T-helper 17 cell (primary cell): Measurements from ENCODE around the gene PABPC4L. TPM values are rescaled to one million over a fixed set of nuclear protein-coding genes. Genes with fewer than 3 reads are reported as not detected.

Source experiments
- ATAC-seq: fragments of 150-1000 bp; cut with Tn5 transposase; 2 replicates; pipeline ENCODE4 v1.10.0; 2021; ENCODE audit warnings: mild to moderate bottlenecking, moderate library complexity
- DNase-seq, 3 donors: peaks; one replicate each; pipeline versions ENCODE4 v3.0.0 to v3.0.0-alpha.2; 2020 to 2021
- H3K9me3 ChIP-seq: one replicate; pipeline ENCODE4 v1.7.0; 2013; ENCODE audit warnings: low read length, mild to moderate bottlenecking; ENCODE audit not compliant: control insufficient read depth, poor library complexity, severe bottlenecking
- H3K27ac Mint-ChIP-seq: one replicate; pipeline ENCODE4 v1.8.0; 2022; ENCODE audit warnings: mild to moderate bottlenecking, moderate library complexity, mixed read lengths
- H3K27me3 Mint-ChIP-seq: one replicate; pipeline ENCODE4 v1.8.0; 2022; ENCODE audit warnings: mixed read lengths
- H3K36me3 Mint-ChIP-seq: one replicate; pipeline ENCODE4 v1.8.0; 2022; ENCODE audit warnings: low read depth, mixed read lengths
- H3K4me1 Mint-ChIP-seq: one replicate; pipeline ENCODE4 v1.8.0; 2022; ENCODE audit warnings: mild to moderate bottlenecking, mixed read lengths
- H3K4me3 Mint-ChIP-seq: one replicate; pipeline ENCODE4 v1.8.0; 2022; ENCODE audit warnings: mild to moderate bottlenecking, moderate library complexity, mixed read lengths
- total RNA-seq, 4 donors: library from RNA in 2 of 4; stranded (reverse) in 2 of 4; gene quantifications; one replicate each; pipeline ENCODE4 v1.2.3 and lab custom pipeline; 2022 to 2026

Gene PABPC4L
- total RNA-seq, 2 donors from 2014 or later: not detected

DNA sequence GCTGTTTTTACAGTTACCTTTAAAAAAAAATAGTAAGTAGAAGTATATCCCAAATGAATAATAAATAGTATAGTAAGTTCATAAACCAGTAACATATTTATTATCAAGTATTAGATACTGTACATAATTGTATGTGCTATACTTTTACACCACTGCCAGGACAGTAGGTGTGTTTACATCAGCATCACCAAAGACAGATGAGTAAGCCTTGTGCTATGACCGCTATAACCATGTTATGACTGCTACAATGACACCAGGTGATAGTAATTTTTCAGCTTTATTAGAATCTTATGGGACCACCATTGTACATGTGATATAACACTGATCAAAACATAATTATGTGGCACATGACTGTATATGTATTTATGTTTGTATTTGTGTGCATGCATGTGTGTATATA is 27.3 kb downstream of the PABPC4L start:
- DNase-seq (no peak), ATAC-seq (no peak)
- Mint-ChIP-seq H3K4me1 (no peaks in the 10 kb centered on the region), H3K27ac (no peak overlapping the region), H3K36me3 (no peaks in the 10 kb centered on the region), H3K27me3 (no peaks in the 10 kb centered on the region), H3K4me3 (no peak overlapping the region)
- H3K9me3 ChIP-seq: no peaks in the 10 kb centered on the region

DNA sequence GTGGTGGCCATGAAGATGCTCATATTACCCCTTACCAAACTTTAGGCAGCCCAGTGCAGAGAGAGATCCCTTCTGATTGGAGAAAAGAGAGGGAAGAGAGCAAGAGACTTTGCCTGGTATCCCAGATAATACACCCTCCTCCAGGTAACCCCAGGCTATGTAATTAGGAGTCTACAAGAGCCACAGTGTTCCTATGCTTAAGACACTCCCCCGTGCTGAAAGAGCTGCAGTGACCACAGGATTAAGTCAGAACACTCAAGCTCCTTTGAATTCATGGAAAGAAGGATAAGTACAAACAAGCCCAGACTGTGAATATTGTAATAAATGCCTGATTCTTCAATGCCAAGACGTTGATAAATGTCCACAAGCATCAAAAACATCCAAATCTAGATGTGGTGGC is 41.4 kb downstream of the PABPC4L start:
- H3K27ac Mint-ChIP-seq: no peak overlapping the region
- H3K4me3 Mint-ChIP-seq: no peak overlapping the region
- ATAC-seq: no peak
- no peaks in the 10 kb centered on the region for H3K4me1 Mint-ChIP-seq
- no peaks in the 10 kb centered on the region for H3K27me3 Mint-ChIP-seq
- H3K36me3 Mint-ChIP-seq: no peaks in the 10 kb centered on the region
- no peak for DNase-seq
- no peaks in the 10 kb centered on the region for H3K9me3 ChIP-seq

DNA sequence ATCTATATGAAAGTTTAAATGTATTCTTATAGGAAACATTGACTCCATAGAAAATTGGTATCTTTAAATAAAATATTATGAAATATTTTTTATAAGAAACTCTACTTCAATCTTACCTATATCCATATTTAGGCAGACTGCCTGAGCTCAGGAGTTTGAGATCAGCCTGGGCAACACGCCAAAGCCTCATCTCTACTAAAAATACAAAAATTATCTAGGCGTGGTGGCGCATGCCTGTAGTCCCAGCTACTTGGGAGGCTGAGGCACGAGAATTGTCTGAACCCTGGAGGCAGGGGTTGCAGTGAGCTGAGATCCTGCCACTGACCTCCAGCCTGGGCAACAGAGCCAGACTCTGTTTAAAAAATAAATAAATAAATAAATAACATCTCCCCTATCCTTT is 47.5 kb downstream of the PABPC4L start:
- Mint-ChIP-seq H3K4me1 (no peaks in the 10 kb centered on the region), H3K4me3 (no peak overlapping the region), H3K27me3 (no peaks in the 10 kb centered on the region), H3K36me3 (no peaks in the 10 kb centered on the region), H3K27ac (no peak overlapping the region)
- no peaks in the 10 kb centered on the region for H3K9me3 ChIP-seq
- DNase-seq: no peak
- no peak for ATAC-seq

DNA sequence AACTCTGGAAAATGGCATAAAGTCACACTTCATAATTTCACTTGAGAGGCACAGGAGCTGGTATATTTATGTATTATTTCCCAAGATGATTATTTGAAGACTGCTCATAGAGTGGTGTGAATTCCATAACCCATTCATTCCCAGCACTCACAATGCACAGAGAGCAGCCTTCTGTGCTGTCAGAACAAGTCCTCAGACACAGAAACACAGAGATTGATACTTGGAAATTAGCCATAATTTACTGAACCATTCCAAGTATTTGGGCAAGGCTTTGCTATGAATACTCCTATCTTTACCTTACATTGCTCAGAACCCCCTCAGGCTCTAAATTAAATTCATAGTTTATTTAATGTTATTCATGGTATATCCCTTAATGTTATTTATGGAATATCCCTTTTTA is 53.6 kb downstream of the PABPC4L start:
- Mint-ChIP-seq H3K36me3 (no peaks in the 10 kb centered on the region), H3K27ac (no peak overlapping the region), H3K4me1 (no peaks in the 10 kb centered on the region), H3K27me3 (no peaks in the 10 kb centered on the region), H3K4me3 (no peak overlapping the region)
- no peak for ATAC-seq
- DNase-seq: no peak
- H3K9me3 ChIP-seq: no peaks in the 10 kb centered on the region
